Fibroblast of skin of right quadriceps (primary cell): ENCODE data around the gene TBC1D22A.

Experiments
- DNase-seq: peaks from one replicate; pipeline ENCODE4 v3.0.0-alpha.2; 2013

The TBC1D22A gene

GRCh38 chr22:46913351-46913750 lies 150.9 kb downstream of the TBC1D22A start:
- no peak for DNase-seq

DNA sequence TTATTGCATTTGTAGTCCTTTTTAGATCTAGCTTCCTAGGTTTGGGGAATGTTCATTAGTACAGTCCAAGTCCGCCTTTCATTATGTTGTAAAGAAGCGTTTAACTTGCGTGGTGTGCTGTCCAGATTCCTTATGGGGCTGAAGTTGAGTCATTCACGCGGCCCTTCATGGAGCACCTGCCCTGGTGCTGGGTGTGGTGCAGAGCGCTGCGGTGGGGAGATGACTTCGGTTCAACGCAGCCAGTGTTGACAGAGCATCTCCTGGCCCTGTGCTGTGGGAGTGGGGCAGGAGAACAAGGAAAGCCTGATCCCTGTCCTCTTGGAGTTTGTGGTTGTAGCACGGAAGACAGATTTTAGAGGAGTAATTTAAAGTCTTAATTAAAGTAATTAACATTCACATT lies 152.0 kb downstream of the TBC1D22A start:
- no peak for DNase-seq

DNA sequence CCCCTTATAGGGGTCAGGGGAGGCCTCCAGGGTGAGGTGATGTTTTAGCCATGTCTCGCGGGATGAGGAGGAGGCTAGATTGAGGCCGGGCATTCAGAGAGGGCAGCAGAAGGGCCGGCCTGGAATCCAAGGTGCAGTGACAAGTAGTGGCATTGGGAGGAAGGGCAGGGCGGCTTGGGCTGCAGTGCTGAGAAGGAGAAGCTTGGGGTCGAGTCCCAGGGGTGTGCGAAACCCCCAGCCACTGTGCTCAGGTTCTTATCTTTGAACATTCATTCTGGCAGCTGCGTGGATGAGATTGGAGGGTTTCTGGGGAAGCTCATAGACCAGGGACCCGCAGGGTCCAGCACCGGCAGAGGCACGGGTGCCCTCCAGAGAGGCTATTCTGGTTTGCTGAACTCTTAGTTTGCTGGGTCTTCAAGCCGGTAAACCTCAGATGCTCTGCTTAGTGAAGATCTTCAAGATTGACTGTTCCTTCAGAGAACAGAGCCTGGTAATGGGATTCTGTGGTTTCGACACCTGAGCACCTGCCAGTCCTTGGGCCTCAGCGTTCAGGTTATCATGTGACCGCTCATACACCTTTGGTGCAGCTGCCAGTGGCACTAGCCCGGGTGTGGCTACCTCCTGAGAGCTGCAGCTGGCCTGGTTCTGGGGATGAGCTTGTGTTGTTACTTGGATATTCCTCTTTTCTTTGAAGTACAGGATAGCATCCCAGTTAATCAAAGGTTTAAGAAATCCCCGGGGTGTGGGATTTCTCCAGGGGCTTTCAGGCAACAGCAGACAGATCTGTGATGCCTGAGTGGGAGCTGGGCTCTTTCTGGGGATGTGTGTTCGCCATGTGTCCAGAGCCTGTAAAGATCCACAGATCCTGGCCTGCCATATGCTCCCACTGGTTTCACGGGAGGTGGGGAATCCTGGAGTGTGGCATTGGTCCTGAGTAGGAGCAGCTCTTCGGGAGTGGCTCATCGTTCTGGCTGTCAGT lies 152.8 kb downstream of the TBC1D22A start:
- no peak for DNase-seq

DNA sequence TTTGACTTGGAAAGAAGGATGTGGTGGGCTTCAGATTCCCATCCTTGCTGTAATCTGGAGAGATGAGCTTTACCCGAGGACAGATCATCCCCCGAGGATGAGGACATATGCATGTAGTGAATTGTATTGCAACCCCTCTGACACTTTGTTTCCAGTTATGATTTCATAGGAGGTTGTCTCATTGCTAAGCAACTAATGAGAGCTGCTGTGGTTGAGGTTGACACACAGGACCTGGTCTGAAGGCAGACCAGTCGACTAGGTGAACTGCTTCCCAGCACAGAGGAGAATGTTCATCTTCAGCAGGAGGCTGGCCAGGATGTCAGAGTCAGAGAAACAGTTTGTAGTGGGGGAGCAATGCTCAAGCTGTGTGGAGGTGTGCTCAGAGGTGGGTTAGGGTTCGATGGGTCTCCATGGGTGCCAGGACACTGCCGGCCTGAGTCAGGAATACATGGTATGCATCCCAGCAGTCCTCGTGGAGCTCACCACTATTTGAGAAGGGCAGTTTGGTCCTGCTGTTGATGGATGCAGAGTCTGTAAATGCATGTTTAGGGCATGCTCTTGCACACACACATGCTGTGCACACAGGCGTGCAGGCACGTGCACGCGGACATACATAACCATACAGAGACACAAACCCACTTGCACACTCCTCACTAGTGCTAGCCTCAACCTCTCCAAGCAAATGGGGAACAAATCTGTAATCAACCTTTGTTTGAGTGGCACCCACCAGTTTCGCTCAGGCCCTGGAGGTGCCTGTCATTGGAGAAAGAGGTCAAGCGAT lies 153.7 kb downstream of the TBC1D22A start:
- no peak for DNase-seq

DNA sequence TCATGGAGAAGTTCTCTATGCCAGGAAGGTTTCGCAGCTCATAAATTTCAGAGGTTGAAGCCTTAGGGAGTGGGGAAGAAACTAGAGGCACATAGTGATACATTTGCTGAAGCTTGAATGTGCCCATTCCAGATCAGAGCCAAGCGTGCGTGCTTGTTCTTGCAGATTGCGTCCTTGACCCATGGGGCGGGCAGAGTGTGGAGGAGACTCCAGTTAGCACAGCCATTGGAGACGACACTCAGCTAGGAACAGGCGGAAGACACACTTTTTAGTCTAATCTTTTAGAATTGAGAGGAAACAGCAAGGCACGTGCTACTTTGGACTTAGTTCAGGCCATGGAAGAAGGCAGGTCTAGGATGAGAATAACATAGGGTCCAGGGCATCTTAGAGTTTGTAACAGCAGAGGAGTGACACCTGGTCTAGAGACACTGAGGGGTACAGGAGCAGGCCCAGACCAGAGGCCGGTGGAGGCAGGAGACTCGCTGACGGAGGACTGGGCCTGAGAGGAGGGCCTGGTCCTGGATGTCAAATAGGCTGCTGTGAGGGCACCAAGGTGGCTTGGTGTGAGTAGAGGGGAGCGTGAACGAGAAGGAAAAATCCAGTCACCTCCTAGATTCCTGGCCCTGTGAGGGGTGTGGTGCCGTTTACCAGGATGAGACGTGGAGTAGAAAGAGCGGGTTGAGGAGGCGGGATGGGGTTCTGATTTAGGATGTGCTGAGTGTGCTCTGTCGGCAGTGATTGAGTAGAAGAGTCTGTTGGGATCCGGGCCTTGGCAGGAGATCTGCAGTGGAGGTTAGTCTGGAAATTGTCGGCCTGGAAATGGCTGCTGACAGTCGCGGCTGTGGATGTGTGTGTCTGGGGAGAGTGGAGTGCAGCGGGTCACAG lies 154.7 kb downstream of the TBC1D22A start:
- no peak for DNase-seq

- no peak for DNase-seq
Observed at GRCh38 chr22:46917771-46918101, 155.3 kb downstream of the TBC1D22A start.

GRCh38 chr22:46918197-46918596 lies 155.7 kb downstream of the TBC1D22A start:
- no peak for DNase-seq

DNA sequence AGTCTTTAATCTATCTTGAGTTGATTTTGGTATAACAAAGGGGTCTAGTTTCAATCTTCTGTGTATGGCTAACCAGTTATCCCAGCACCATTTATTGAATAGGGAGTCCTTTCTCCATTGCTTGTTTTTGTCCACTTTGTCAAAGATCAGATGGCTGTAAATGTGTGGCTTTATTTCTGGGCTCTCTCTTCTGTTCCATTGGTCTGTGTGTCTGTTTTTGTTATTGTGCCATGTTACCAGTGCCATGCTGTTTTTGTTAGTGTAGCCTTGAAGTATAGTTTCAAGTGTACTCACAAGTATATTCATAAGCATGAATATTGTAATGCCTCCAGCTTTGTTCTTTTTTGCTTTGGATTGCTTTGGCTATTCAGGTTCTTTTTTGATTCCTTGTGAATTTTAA lies 159.6 kb downstream of the TBC1D22A start:
- no peak for DNase-seq

DNA sequence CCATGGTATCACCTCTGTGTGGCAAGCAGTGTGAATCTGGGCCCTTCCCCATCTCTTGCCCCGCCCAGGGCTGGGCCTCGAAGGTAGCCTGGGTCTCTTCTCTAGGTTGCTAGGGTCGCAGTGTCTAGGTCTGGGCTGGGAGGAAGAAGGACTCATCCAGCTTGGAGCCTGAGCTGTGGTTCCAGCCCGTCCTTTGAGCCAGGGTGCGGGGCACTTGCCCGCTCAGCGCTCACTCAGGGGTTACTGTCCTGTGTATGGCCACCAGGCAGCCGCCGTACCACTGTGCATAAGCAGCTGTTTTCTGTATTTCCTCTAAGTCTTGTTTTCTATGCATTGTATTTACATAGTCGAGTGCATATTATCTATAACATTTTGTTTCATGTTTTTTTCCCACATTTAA lies 160.9 kb downstream of the TBC1D22A start:
- DNase-seq = no peak

GRCh38 chr22:46925818-46926217 lies 163.4 kb downstream of the TBC1D22A start:
- no peak for DNase-seq

DNA sequence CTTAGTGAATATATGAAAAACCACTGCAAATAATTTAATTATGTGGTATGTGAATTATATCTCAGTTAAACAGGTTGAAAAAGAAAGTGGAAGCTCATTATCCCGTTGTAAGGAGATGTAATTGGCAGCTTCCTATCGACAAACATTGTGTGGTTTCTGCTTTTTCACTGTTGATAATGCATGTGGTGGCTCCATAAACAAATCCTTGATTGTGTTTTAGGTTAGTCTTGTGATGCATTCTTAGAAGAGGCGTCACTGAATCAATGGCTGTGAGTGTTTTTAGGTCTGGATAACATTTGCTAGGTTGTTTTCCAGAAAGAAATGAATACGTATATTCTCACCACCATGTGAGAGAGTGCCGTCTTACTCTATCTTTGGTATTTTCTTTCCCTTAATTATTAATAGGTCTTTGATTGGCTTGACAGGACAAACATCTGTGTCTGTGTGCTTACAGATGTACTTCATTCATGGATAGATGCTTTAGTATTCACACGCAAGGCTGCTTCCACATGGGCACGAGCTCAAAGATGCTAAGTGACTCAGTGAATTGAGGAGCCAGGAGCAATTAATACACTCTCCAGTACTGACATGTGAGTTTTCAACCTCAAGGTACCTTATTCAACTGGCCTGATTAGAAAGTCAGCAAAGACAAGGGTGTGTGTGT lies 166.7 kb downstream of the TBC1D22A start:
- peak; percentile 29 for DNase-seq

- no peak for DNase-seq
Observed at GRCh38 chr22:46929710-46930204, 167.3 kb downstream of the TBC1D22A start.

- DNase-seq = peak; percentile 39
Observed at GRCh38 chr22:46931414-46931813, 169.0 kb downstream of the TBC1D22A start.

- DNase-seq = peak; percentile 23
Observed at GRCh38 chr22:46931881-46932280, 169.4 kb downstream of the TBC1D22A start.

GRCh38 chr22:46933040-46933930 lies 170.8 kb downstream of the TBC1D22A start:
- DNase-seq = no peak

- DNase-seq = no peak
Observed at GRCh38 chr22:46934172-46934745, 171.8 kb downstream of the TBC1D22A start.

DNA sequence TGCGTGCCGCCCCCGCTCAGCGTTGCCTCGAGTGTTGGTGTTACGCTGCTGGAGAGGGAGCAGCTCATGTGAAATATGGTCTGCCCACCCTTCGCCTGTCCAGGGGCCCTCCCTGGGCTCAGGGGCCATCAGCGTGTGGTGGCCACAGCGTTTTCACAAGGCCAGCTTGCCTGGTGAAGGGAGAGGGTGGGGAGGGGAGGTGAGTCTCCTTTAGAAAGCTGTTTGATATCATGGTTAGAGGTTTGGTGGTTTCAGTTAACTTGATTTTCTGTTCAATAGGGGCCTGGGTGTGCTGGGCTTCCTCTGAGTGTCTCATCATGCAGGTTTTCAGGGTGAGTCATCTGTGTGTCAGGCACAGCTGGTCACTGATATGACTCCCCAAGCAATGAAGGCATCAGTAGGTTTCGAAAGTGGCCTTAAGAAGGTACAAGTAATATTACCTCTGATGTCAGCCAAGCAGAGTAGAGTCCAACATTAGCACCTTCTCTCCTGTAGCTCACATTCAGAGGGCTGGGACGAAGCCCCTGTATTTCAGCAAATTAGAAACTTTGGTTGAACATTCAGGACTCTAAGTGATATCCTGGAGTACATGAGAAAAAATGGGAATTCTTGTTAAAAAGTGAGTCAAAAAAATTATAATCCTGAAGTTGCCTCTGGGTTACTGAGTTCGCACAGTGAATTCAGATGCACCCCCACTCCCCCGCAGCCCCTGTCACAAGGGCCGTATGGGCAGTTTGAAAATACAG lies 172.5 kb downstream of the TBC1D22A start:
- peak; percentile 93 for DNase-seq

- DNase-seq = no peak
Observed at GRCh38 chr22:46935506-46936377, 173.3 kb downstream of the TBC1D22A start.

- DNase-seq = no peak
Observed at GRCh38 chr22:46936378-46936903, 174.0 kb downstream of the TBC1D22A start.
